ENCODE measurements around the gene WDFY3.

DNA sequence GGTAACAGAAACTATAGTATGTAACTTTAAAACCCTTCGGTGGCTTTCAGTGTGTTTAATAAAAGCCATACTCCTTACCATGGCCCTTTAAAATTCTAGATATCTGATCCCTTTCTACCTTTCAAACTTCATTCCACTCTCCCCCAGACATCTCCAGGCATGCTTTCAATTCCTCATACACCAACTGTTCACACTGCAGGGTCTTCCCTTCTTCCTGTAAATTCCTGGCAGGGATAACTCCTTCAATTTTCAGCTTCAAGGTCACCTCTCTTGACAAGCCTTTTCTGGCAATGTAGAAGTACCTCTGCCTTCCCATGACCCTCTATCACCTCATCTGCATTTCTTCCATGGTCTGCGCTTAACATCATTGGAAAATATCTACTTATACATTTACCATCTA is 60.8 kb downstream of the WDFY3 start:
- no peak for TF ChIP-seq CTCF (optimal IDR thresholded peaks at IDR 0.05 in 1 of 3, IDR thresholded peaks at IDR 0.05 in 1 of 3, conservative IDR thresholded peaks at IDR 0.05 in 1 of 3; ENCODE audit: extremely low read depth in 1 of 3, insufficient read depth in 2 of 3, low read length in 3 of 3)
- TF ChIP-seq EZH2 (IDR thresholded peaks at IDR 0.05; ENCODE audit: low read length): no peak
